A673 (cell line): ENCODE results near the gene GPR62. TPM values are rescaled to one million over a fixed set of nuclear protein-coding genes. Genes with fewer than 3 reads are reported as not detected.
A peak's percentile ranks its signal among the peaks of the same experiment; 100 is the strongest.
"Not testable (repeated sequence)": the region's sequence is repeated elsewhere in the genome, so short reads cannot be mapped to it uniquely, and the experiment has no call there.

ENCODE experiments used
- BruUV-seq: library from RNA; stranded (reverse); fragments of 400-500 nt; replicated peaks from 2 replicates; lab custom pipeline; 2021; lab: Mats Ljungman, UMichigan
- CTCF ChIA-PET: fragments of 300-600 bp; sonication (Branson Sonifier 250); formaldehyde crosslinking; loops from one replicate; lab custom pipeline; 2022; ENCODE audit warnings: antibody characterized with exemption; lab: Charles Lee
- POLR2A ChIA-PET: fragments of 300-600 bp; sonication (Branson Sonifier 250); formaldehyde crosslinking; loops from one replicate; lab custom pipeline; 2022; ENCODE audit warnings: antibody characterized with exemption; ENCODE audit not compliant: low non-redundant PET; lab: Charles Lee
- DNase-seq: peaks from one replicate; pipeline ENCODE4 v3.0.0-alpha.2; 2015; ENCODE audit warnings: low spot score
- H3K27ac ChIP-seq: fragments of 200-600 bp; sonication (generic); 2 replicates; pipeline ENCODE4 v1.5.1; 2016; ENCODE audit warnings: mixed run types, low read depth, mild to moderate bottlenecking, mixed read lengths, antibody characterized with exemption, low read length; ENCODE audit not compliant: poor library complexity, severe bottlenecking
- H3K27me3 ChIP-seq: fragments of 200-600 bp; sonication (generic); replicated peaks from 2 replicates; pipeline ENCODE4 v1.6.1; 2017; ENCODE audit warnings: mixed run types, low read depth, mild to moderate bottlenecking, mixed read lengths, antibody characterized with exemption, low read length; ENCODE audit not compliant: insufficient read depth, poor library complexity
- H3K36me3 ChIP-seq: fragments of 200-600 bp; sonication (generic); 2 replicates; pipeline ENCODE4 v1.6.1; 2016; ENCODE audit warnings: mixed run types, mild to moderate bottlenecking, mixed read lengths, antibody characterized with exemption, low read length; ENCODE audit not compliant: insufficient read depth, poor library complexity, severe bottlenecking
- H3K4me1 ChIP-seq: fragments of 200-600 bp; sonication (generic); 2 replicates; pipeline ENCODE4 v1.6.1; 2017; ENCODE audit warnings: mixed run types, mild to moderate bottlenecking, mixed read lengths, antibody characterized with exemption, low read length; ENCODE audit not compliant: insufficient read depth, poor library complexity, severe bottlenecking
- H3K4me3 ChIP-seq: fragments of 200-600 bp; sonication (generic); 2 replicates; pipeline ENCODE4 v1.5.1; 2016; ENCODE audit warnings: low read depth, mixed run types, mild to moderate bottlenecking, mixed read lengths, low read length; ENCODE audit not compliant: poor library complexity, severe bottlenecking
- H3K9me3 ChIP-seq: fragments of 200-600 bp; sonication (generic); 2 replicates; pipeline ENCODE4 v1.6.1; 2016; ENCODE audit warnings: mixed run types, low read depth, mild to moderate bottlenecking, mixed read lengths, antibody characterized with exemption, low read length; ENCODE audit not compliant: poor library complexity, severe bottlenecking
- CTCF ChIP-seq: fragments of 300-800, 200-600 bp; sonication (generic); conservative IDR thresholded peaks from 2 replicates; pipeline ENCODE4 v1.5.1; 2017; ENCODE audit warnings: low read depth, mild to moderate bottlenecking, antibody characterized with exemption, low read length, moderate library complexity, mixed read lengths
- EZH2 ChIP-seq: fragments of 200-600 bp; sonication (generic); IDR thresholded peaks from 2 replicates; pipeline ENCODE4 v1.6.1; 2017; ENCODE audit warnings: borderline replicate concordance, low read depth, mild to moderate bottlenecking, mixed read lengths, antibody characterized with exemption, low read length; ENCODE audit not compliant: poor library complexity, severe bottlenecking
- intact Hi-C: fragments of 100-400 bp; cut with micrococcal nuclease; formaldehyde crosslinking; loops from one replicate; pipeline ENCODE4 v1.10.0; 2022; ENCODE audit not compliant: unreplicated experiment
- total RNA-seq: library from RNA; stranded (reverse); gene quantifications from 2 replicates; pipeline ENCODE4 v1.2.3, GENCODE V29; 2021

GPR62 gene
- total RNA-seq, 1 experiment from 2014 or later = not detected

GRCh38 chr3:51992017-51992682 is 37.0 kb downstream of the GPR62 start:
- BruUV-seq = TSS peak; percentile 89
- no peak overlapping the region for H3K4me3 ChIP-seq
- peaks cover 32% of the 10 kb centered on the region for H3K36me3 ChIP-seq
- POLR2A ChIA-PET = no interaction called here
- TF ChIP-seq EZH2 = no peak
- no peak for TF ChIP-seq CTCF
- intact Hi-C loops = no loop called here
- peaks cover 8% of the 10 kb centered on the region for H3K4me1 ChIP-seq
- CTCF ChIA-PET = interaction anchor here (1.1 kb wide), 1 partner anchor 51 kb away, joined by 3 read pairs; the partner anchor contains the start of gene RRP9
- DNase-seq = no peak
- H3K27ac ChIP-seq = no peak overlapping the region
- no peaks in the 10 kb centered on the region for H3K27me3 ChIP-seq
- no peaks in the 10 kb centered on the region for H3K9me3 ChIP-seq

- BruUV-seq, H3K9me3 ChIP-seq, H3K4me3 ChIP-seq, CTCF ChIA-PET, H3K4me1 ChIP-seq, DNase-seq, H3K27ac ChIP-seq, H3K27me3 ChIP-seq, intact Hi-C loops, POLR2A ChIA-PET: not testable (repeated sequence)
- H3K36me3 ChIP-seq = peaks cover 32% of the 10 kb centered on the region
Measured at GRCh38 chr3:51993657-51994056, 38.5 kb downstream of the GPR62 start.

- H3K27me3 ChIP-seq = no peaks in the 10 kb centered on the region
- H3K4me1 ChIP-seq = peaks cover 8% of the 10 kb centered on the region
- no peak for DNase-seq
- TF ChIP-seq EZH2 (no peak), CTCF (no peak)
- H3K9me3 ChIP-seq = no peaks in the 10 kb centered on the region
- H3K4me3 ChIP-seq = peak overlapping the region; percentile 93
- CTCF ChIA-PET = no interaction called here
- POLR2A ChIA-PET = no interaction called here
- BruUV-seq = no TSS peak
- peaks cover 32% of the 10 kb centered on the region for H3K36me3 ChIP-seq
- H3K27ac ChIP-seq = peak overlapping the region; percentile 94
- intact Hi-C loops = no loop called here
Measured at GRCh38 chr3:51994530-51994929, 39.3 kb downstream of the GPR62 start.
